Cerebellar nuclear complex (tissue), 1 donor: ENCODE results near the gene CMIP.

Experiments used
- DNase-seq, 2 experiments: peaks; one replicate each; lab custom pipeline; 2025; lab: John Stamatoyannopoulos, UW

Gene CMIP

DNA sequence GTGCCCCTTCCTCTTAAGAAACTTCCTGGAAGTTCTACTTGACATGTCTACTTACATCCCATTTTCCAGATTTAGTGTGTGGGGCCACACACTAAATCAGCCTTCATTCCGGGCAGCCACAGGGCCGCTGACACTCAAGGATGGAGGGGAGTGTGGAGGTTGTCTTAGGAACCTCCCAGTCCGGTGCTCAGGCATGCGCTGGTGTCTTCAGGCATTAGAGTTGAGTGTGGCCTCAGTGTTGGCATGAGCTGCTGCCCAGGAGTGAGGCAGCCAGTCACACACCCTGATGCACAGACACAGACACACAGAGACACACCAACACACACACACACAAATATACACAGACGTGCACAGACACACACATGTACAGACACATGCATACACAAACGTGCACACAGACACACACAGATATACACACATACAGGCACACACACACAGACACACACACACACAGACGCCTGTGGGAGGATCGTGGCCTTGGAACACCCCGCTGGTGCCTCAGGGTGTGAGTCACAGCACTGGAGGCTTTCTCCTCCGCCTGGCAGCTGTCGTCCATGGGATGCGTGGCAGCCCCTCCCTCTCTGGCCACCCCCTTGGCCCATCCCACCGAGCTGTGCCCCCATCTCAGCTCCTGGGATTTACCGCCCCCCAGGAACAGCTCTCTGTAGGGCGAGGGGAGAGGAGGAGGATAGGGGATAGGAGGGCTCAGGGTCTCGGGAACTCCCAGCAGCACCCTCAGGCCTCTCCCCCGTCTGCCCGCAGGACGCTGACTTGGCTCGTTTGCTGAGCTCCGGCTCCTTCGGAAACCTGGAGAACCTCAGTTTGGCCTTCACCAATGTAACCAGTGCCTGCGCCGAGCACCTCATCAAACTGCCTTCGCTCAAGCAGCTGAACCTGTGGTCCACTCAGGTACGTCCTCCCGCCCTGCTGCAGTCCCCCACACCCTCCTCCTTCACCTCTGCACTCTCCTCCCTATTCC, 258.9 kb downstream of the CMIP start:
- DNase-seq = no peak

DNA sequence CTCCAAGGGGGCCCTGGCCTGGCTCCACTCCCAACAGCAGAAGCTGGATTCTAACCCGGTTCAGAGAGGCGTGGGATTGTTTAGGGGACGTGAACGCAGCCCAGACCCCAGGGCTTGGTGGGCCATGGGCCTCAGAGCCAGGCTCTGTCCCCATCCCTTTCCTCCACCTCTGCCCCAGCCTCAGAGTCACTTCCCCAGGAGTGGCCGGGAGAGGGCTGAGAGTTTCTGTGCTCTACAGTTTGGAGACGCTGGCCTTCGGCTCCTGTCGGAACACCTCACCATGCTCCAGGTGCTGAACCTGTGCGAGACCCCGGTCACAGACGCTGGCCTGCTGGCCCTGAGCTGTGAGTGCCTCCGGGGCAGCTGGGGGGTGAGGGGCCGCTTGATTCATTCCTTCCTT, 260.7 kb downstream of the CMIP start:
- DNase-seq = no peak

DNA sequence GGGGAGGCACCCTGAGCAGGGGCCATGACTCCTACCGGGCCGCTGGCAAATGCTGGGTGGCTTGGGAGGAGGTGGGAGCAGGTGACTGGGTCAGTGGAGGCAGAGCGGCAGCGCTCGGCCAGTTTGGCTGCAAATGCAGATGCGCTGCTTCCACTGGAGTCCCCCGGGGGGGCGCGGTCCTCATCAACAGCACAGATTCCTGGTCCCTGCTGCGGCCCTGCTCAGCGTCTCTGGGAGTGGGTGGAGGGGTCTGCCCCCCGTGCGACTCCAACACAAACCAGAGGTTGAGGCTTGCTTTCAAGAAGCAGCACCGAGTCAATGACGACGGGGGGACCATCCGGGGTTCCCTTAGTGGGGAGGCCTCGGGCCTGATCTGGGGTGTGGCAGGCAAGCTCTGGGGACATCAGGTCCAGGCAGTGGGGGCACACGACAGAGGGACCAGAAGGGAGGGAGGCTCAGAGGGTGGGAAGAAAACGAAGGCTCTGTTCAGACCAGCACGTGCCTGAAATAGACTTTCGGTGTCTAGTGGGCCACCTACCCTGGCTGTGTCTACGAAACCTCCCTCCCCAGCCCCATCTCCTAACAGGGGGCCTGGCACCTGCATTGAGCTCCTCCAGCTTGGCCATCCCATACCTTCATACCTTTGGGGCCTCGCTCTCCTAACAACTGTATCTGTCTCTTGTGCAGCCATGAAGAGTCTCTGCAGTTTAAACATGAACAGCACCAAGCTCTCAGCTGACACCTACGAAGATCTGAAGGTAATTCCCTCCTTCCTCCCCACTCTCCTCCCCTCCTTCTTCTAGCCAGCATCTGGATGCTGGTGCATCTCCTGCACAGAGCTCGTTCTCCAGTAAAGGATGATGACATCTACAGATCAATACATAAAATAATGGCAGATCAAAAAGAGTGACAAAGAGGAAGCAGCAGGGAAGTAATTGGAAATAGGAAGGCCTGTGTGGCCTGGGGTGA, 262.0 kb downstream of the CMIP start:
- DNase-seq = no peak

DNA sequence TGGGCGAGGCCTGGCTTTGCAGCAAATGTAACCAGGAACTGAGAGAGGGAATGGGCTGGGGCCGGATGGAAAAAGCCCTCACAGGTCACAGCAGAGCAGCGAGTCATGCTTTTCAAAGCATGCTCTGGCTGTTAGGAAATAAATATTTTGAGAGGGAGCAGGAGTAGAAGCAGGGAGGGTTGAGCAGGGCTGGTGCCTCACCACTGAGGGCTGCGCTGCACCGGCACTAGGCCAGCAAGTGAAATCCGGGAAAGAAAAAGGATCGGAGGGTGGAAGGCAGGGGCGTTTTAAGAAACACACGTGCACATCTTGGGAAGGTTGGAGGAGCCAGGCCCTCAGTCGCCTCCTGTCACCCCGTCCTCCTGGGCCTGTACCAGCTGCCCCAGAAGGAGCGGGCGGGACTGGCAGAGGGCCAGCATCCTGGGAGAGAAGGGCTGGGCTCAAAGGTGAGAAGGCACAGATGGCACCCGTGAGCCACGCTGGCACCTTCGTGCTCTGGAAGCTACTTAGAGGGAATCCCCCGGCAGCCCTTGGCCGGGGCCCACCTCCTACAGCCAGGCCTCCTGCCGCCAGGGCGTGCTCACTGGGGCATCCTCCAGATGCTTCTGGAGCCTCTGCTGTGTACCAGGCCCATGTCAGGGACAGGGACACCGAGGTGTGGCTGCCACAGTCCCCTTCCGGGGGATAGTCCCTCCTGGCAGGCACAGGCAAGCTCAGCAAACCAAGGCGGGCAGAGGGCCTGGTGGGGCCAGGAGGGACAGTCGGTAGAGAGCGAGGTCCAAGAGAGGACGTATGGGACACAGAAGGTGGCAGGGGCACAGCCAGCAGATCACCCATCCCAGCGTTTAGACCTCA, 263.0 kb downstream of the CMIP start:
- peak; percentile 40 to 43 for DNase-seq

DNA sequence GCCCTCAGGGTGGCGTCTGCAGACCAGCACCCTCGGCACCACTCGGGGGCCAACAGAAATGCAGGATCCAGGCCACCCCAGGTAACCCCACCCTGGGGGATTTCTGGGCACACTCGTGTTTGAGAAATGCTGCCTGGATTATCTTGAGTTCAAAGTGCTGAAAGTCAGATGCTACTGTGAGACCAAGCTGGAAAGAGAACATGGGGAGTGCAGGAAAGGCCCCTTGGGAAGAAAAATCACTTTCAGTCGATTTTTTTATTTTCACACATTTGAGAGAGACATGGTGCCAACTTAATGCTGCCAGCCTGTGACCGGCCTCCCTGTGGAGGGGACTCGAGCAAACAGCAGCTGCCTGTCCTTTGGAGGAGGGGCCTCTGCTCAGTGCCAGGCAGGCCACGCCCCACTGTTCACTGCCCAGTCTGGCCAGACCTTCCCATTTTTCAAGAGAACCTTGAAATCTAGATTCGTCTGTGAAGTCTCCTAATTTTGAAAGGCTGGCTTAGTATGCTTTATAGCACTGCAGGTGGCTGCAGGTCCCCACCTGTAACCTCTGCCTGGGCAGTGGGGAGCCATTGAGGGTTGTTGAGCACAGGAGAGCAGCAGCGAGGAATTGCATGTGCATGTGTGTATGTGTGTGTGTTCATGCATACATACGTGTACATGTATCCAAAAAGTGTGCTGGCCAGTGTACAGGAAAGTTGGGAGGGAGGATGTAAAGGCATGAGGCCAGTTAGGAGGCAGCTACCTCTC, 263.8 kb downstream of the CMIP start:
- DNase-seq = no peak

DNA sequence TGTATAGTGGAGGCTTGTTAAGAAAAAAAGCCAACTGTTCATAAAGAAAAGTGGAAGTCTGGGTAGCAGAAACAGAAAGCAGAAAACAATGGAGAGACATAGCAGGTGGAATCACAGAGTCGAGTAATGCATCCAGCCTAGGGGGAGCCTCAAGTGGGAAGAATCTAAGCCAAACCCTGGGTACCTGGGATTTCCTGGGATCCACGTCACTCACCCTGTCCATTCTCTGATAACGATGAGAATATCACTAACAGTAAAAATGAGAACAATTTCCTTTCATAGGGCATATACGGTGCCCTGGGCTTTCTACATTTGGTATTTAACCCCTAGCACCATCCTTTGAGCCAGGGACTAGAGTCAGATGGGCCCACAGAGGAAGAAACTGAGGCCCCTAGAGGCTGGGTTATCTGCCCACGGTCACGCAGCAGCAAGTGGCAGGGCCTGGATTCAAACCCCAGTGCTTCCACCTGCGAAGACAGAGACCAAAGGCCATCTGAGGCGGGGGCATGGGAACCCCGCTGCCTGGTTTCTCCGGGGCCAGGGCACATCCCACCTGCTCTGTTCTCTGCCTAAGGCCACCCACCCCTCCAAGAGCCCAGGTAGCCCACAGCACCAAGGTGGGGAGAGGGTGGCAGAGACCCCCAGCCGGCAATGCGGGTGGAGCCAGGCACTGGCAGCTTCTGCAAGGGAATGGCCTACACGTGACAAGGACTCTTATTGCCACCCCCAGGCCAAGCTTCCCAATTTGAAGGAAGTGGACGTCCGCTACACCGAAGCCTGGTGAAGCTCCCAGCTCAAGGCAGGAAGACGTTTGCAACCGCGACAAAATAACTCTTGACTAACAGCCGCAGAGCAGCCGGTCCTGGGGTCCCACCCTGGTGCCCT, 264.6 kb downstream of the CMIP start:
- DNase-seq = no peak

DNA sequence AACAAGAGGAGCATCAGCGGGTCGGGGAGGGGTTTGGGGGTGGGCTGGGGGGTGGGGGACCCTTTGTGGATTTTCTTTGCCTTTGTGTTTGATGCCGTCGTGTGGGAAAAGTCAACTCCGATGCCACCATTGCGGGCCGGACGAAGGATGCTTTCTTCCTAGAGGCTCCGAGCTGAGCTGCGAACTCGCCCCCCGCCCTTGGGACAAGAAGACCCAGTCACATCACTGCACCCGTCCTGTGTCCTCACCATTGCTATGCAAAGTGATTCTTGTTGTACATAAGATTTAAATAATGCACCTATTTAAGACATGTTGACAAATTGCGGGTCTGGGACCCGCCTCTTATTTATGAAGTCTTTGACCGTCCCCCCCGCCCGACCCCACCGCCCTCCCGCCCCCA, 265.4 kb downstream of the CMIP start:
- no peak for DNase-seq

DNA sequence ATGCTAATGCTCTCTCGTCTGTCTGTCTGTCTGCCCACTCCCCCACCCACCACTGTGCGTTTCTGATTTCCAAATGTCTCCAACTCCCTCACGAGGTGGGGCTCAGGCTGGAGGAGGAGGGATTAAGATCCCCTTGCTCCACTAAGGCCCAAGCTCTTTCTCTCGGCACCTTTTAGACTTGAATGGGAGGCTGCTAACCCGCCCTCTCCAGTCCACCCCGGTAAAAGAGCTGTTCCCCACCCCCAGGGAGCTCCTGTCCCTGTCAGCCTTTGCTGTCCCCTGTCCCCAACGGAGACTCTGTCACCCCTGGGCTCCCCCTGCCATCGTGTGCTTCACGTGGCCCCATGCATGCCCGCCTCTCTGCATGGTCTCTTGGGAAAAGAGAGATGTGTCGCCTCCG, 266.0 kb downstream of the CMIP start:
- no peak for DNase-seq

DNA sequence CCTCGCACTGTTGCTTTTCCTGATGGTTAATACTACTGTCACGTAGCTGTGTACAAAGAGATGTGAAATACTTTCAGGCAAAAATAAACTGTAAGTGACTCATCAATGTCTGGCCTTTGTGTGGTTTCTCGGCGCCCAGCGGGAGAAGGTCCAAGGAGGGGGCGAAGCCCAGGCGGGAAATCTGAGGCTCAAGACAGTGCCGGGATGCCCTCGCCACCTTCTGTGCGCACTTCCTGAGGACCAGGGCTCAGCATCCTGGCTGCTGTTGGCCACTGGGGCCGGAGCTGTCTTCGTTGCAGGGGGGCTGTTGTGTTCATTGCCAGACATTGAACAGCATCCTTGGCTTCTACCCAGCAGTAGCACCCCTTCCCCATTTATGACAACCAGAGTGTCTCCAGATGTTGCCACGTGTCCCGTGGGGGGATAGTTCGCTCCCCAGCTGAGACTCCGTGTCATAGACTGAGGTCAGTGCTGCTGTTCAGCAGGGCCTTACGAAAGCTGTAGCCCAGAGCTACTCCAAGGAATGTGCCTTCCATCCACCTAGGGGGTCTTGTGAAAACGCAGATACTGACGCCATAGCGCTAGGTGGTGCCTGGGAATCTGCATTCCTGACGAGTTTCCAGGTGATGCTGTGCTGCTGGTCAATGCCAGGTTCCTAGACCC, 267.2 kb downstream of the CMIP start:
- no peak for DNase-seq

DNA sequence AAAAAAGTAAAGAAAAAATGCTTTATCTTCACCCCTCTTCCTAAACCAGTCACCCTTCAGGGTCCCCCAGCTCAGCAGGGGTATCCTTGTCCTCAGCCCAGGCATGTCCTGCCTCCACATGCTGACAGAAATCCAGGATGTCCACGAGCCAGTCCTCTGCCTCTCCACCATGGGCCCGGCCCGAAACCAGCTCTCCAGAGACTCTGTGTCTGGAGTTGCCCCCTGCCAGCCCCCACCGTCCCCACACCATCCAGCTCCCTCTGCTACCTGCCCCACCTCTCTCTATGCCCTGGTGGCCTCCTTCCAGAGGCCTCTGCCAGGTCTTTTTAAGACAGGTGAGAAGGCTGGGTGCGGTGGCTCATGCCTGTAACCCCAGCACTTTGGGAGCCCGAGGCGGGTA, 268.1 kb downstream of the CMIP start:
- DNase-seq = no peak

DNA sequence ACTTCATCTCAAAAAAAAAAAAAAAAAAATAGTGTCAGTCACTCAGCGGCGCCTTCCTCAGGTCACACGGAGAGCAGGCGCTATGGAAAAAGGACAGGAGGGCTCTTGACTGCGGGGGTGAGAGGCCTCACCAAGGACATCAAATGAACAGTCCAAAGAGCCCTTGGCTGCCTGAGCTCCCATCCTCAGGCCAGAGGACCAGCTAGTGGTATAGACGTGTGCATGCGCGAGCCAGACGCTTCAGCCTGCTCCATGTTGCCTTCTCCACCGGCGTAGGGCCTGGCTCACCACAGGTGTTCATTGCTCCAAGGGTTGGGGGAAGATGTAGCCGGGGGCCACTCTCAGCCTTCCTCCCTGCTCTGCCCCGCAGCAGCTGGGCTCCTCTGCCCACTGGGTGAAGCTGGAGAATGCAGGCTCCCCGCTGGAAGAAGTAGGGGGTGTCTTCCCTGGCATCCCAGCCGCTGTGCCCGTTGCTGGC, 268.7 kb downstream of the CMIP start:
- no peak for DNase-seq

DNA sequence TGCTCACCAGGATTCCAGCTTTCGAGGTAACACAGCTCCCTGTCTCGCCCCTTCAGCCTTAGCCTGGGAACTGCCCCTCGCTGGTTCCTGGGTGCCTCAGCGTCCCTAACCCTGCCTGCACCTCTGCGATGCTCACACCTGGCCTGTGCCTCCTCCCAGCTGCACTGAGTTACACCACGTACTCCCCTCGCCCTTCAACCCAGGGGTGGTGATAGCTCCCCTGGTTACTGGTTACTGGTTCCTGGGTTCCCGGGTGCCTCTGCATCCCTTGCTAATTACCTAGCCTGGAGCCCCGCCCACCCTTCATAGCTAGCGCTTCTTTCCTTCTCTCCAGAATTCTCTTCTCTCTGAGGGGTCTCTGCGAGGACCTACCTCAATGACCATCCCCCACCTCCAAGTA, 269.2 kb downstream of the CMIP start:
- DNase-seq = no peak

DNA sequence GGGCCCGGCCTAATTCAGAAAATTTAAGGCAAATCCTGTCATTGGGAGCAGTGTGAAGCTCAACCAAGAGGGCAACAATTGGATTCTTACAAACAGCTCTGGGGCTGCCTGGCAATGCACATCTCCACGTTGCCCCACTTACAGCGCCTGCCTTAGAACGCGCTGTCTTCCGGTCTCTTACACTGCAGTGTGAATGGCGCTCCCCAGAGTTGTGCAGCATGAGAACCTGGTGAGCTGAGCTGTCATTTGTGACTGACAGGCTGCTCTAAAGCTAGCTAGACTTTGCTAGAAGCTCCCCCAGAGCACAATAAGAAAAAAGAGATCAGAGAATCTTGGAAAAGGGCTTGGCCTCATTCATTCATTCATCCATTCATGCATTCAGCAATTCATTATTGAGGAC, 270.0 kb downstream of the CMIP start:
- DNase-seq = no peak

DNA sequence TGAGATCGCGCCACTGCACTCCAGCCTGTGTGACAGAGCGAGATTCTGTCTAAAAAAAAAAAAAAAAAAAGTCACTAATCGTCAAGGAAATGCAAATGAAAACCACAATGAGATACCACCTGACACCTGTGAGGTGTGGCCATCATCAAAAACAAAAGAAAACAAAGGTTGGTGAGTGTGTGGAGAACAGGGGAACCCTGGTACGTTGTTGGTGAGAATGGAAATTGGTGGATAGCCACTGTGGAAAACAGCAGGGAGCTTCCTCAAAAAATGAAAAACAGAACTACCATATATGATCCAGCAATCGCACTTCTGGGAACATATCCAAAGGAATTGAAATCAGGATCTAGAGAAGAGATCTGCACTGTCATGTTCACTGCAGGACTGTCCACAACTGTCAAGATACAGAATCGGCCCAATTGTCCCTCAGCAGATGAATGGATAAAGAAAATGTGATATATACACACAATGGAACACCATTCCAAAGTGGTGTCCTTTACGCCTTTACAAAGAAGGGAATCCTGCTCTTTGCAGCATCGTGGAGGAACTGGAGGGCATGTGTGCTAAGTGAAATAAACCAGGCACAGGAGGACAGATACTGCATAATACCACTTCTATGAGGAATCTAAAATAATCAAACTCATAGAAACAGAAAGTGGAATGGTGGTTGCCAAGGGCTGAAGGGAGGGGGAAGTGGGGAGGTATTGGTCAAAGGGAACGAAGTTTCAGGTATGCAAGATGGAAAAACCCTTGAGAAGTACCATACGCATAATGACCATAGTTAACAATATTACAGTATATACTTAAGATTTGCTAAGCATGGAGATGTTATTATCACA, 271.0 kb downstream of the CMIP start:
- DNase-seq = no peak

DNA sequence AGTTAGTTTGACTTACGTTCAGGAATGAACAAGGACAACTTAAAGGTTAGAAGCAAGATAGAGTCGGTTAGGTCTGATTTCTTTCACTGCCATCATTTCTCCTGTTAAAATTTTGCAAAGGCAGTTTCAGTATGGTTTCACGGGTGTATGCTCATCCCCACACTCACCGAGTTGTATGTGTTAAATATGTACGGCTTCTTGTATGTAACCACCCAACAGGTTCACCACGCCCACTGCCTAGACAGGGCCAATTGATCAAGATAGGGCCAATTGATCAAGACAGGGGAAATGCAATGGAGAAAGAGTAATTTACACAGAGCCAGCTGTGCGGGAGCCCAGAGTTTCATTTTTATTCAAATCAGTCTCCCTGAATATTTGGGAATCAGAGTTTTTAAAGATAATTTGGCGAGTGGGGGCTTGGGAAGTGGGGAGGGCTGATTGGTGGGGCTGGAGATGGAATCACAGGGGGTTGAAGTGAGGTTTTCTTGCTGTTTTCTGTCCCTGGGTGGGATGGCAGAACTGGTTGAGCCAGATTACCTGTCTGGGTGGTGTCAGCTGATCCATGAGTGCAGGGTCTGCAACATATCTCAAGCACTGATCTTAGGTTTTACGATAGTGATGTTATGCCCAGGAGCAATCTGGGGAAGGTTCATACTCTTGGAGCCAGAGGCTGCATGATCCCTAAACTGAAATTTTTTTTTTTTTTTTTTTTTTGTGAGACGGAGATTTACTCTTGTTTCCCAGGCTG, 272.0 kb downstream of the CMIP start:
- no peak for DNase-seq

DNA sequence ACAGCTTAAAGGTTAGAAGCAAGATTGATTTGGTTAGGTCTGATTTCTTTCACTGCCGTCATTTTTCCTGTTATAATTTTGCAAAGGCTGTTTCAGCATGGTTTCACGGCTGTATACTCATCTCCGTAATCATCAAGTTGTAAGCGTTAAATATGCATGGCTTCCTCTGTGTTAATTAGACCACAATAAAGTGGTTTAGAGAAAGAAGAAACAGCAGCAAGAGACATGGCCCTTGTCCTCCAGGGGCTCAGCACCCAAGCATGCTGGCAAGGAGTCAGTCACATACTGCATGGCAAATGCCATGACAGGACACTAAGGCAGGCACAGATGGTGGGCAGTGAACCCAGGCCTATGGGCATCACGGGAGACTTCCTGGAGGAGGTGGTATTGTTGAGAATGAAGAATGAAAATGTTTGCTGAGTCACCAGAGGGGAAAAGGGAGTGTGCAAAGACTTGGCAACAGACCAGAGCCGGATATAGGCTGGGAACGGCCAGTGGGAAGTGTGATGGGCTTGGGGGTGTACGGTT, 273.1 kb downstream of the CMIP start:
- no peak for DNase-seq

DNA sequence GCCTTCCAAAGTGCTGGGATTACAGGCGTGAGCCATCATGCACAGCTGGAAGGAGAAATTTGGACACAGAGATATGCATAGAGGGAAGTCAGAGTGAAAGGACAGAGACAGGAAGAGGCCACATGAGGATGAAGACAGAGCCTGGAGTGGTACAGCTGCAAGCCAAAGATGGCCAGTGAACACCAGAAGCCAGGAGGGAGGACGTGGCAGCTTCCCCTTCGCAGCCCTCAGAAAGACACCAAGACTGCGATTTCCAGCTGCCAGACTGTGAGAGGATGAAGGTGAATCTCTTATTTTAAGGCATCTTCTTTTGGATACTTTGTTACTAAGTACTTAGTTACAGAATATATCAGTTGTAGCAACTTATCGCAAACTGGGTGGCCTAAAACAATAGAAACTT, 274.0 kb downstream of the CMIP start:
- DNase-seq = no peak
